ENCODE data around the gene TAOK2. TPM values are rescaled to one million over a fixed set of nuclear protein-coding genes. Genes with fewer than 3 reads are reported as not detected.
A peak's percentile ranks its signal among the peaks of the same experiment; 100 is the strongest.

Gene TAOK2
- total and polyA plus RNA-seq, 2 of the 4 experiments (the other 2 are of a cell fraction) = 23.0 to 31.7 TPM

DNA sequence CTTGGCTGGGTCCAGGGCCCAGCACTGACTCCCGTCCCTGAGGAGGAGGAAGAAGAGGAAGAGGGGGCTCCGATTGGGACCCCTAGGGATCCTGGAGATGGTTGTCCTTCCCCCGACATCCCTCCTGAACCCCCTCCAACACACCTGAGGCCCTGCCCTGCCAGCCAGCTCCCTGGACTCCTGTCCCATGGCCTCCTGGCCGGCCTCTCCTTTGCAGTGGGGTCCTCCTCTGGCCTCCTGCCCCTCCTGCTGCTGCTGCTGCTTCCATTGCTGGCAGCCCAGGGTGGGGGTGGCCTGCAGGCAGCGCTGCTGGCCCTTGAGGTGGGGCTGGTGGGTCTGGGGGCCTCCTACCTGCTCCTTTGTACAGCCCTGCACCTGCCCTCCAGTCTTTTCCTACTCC lies 13.3 kb downstream of the TAOK2 start:
- intact Hi-C loops (cut with micrococcal nuclease) (no loop called here), in situ Hi-C loops (cut with MboI; ENCODE audit: low sequenced_read_pairs) (no loop called here), dilution Hi-C loops (cut with HindIII; ENCODE audit: low sequenced_read_pairs, unreplicated experiment) (no loop called here)
- TF ChIP-seq CEBPB (IDR thresholded peaks at IDR 0.05; ENCODE audit: low read depth, low read length) (no peak), SMC3 (IDR thresholded peaks at IDR 0.05; ENCODE audit: low read depth, low read length) (no peak), FOS (IDR thresholded peaks at IDR 0.05; ENCODE audit: low read depth, low read length) (no peak), MAFK (IDR thresholded peaks at IDR 0.05; ENCODE audit: low read depth, low read length) (no peak), MAZ (IDR thresholded peaks at IDR 0.05; ENCODE audit: borderline replicate concordance, low read depth, low read length) (no peak), RFX5 (IDR thresholded peaks at IDR 0.05; ENCODE audit: low read depth, low read length) (no peak), BHLHE40 (IDR thresholded peaks at IDR 0.05; ENCODE audit: low read depth, low read length) (no peak), POLR2A (IDR thresholded peaks at IDR 0.05; ENCODE audit: low read depth, low read length) (no peak), NFE2L2 (IDR thresholded peaks at IDR 0.05; ENCODE audit: low read depth, low read length) (no peak)
- TF ChIP-seq, protein P1, sequence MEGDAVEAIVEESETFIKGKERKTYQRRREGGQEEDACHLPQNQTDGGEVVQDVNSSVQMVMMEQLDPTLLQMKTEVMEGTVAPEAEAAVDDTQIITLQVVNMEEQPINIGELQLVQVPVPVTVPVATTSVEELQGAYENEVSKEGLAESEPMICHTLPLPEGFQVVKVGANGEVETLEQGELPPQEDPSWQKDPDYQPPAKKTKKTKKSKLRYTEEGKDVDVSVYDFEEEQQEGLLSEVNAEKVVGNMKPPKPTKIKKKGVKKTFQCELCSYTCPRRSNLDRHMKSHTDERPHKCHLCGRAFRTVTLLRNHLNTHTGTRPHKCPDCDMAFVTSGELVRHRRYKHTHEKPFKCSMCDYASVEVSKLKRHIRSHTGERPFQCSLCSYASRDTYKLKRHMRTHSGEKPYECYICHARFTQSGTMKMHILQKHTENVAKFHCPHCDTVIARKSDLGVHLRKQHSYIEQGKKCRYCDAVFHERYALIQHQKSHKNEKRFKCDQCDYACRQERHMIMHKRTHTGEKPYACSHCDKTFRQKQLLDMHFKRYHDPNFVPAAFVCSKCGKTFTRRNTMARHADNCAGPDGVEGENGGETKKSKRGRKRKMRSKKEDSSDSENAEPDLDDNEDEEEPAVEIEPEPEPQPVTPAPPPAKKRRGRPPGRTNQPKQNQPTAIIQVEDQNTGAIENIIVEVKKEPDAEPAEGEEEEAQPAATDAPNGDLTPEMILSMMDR (conservative IDR thresholded peaks at IDR 0.05; ENCODE audit: low read depth, low read length) = no peak
- TF ChIP-seq, protein P2, sequence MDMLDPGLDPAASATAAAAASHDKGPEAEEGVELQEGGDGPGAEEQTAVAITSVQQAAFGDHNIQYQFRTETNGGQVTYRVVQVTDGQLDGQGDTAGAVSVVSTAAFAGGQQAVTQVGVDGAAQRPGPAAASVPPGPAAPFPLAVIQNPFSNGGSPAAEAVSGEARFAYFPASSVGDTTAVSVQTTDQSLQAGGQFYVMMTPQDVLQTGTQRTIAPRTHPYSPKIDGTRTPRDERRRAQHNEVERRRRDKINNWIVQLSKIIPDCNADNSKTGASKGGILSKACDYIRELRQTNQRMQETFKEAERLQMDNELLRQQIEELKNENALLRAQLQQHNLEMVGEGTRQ (IDR thresholded peaks at IDR 0.05; ENCODE audit: low read depth, low read length) = no peak
- H3K56ac ChIP-seq (ENCODE audit: extremely low read depth, insufficient read depth, low read length) = no peak overlapping the region
- no peak for DNase-seq
- no peak overlapping the region for H3K9ac ChIP-seq (ENCODE audit: low read depth, low read length)
- H3K9me3 ChIP-seq (ENCODE audit: control insufficient read depth, insufficient read depth, low read length) = no peaks in the 10 kb centered on the region
- no peaks in the 10 kb centered on the region for H3K9me1 ChIP-seq (ENCODE audit: insufficient read depth, low read length)
- no peak overlapping the region for H2AK9ac ChIP-seq (replicated peaks; ENCODE audit: low read depth, low read length, poor library complexity)
- POLR2A ChIA-PET (ENCODE audit: unreplicated experiment) = no interaction called here
- no peak overlapping the region for H3K4me2 ChIP-seq (ENCODE audit: low read depth, low read length)
- H3K27ac ChIP-seq (ENCODE audit: insufficient read depth, low read length) = no peak overlapping the region
- no peak overlapping the region for H2BK15ac ChIP-seq (ENCODE audit: low read depth, low read length)
- H2BK120ac ChIP-seq (ENCODE audit: low read depth, low read length) = no peak overlapping the region
- no peak overlapping the region for H3K4me3 ChIP-seq (ENCODE audit: insufficient read depth, low read depth, low read length)
- peaks cover 0 to 9% of the 10 kb centered on the region in 2 experiments; a peak in 1 of 4 replicates for H3K79me1 ChIP-seq (ENCODE audit: low read depth in 1 of 2, low read length in 2 of 2)
- no peak overlapping the region for H2BK5ac ChIP-seq (ENCODE audit: low read depth, low read length, poor library complexity, severe bottlenecking)
- H3K36me3 ChIP-seq (ENCODE audit: control insufficient read depth, insufficient read depth, low read length) = peaks cover 76% of the 10 kb centered on the region
- H2BK20ac ChIP-seq (ENCODE audit: low read depth, low read length) = no peak overlapping the region
- no peak overlapping the region for H2AK5ac ChIP-seq (ENCODE audit: low read depth, low read length)
- H4K91ac ChIP-seq (ENCODE audit: insufficient read depth, low read depth, low read length) = no peak overlapping the region
- H3K14ac ChIP-seq (replicated peaks; ENCODE audit: low read depth, low read length) = no peak overlapping the region
- CTCF ChIA-PET = no interaction called here
- no peak overlapping the region for H4K5ac ChIP-seq (ENCODE audit: low read depth, low read length)
- H2AFZ ChIP-seq (replicated peaks; ENCODE audit: low read length, poor library complexity) = peak overlapping the region; percentile 33
- H4K8ac ChIP-seq (ENCODE audit: low read depth in 2 of 2, low read length in 2 of 2) = no peak overlapping the region
- no peak overlapping the region for H3K18ac ChIP-seq (ENCODE audit: low read depth, low read length)
- H4K20me1 ChIP-seq (ENCODE audit: insufficient read depth, low read length) = no peaks in the 10 kb centered on the region; the same call in 1 of the 2 replicates
- no CpG with 5 or more reads among the region's 5 CpGs for WGBS, 2 experiments (ENCODE audit: extremely low coverage in 2 of 2, insufficient read length in 1 of 2)
- H3K23ac ChIP-seq (ENCODE audit: low read depth, low read length) = no peak overlapping the region
- BruUV-seq (replicated peaks) = no TSS peak
- H3K4ac ChIP-seq (ENCODE audit: low read depth, low read length) = no peak overlapping the region
- ATAC-seq (ENCODE audit: low read depth) = no peak
- no peaks in the 10 kb centered on the region for H3K4me1 ChIP-seq (ENCODE audit: control insufficient read depth, insufficient read depth, low read length)
- no peaks in the 10 kb centered on the region for H3K27me3 ChIP-seq (ENCODE audit: control insufficient read depth, insufficient read depth, low read length)
